Activated T-cell treated with anti-CD3 and anti-CD28 coated beads for 48 hours (primary cell): Measurements from ENCODE around the gene ACAD8.

ENCODE experiments used
- DNase-seq: peaks from one replicate; pipeline ENCODE4 v3.0.0-alpha.2; 2020; ENCODE audit warnings: low read depth

The ACAD8 gene

DNA sequence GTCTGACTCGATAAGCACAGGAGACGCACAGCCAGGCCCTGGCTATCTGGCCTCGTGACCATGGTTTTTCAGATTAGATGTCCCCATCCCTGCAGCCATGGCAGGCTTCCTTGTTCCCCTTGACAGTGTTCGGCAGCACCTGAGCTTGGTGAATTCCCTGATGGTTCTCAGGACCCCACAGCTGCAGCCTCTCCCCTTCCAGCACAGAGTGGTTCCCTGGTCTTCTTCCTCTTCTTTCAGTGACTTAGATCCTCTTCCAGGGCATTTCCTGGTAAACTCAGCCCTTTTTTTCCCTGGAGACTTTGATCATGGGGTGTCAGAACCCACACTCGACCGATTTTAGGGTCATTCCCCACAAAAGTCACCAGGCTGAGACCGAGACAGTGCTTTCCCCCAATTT lies 37.3 kb downstream of the ACAD8 start:
- no peak for DNase-seq

DNA sequence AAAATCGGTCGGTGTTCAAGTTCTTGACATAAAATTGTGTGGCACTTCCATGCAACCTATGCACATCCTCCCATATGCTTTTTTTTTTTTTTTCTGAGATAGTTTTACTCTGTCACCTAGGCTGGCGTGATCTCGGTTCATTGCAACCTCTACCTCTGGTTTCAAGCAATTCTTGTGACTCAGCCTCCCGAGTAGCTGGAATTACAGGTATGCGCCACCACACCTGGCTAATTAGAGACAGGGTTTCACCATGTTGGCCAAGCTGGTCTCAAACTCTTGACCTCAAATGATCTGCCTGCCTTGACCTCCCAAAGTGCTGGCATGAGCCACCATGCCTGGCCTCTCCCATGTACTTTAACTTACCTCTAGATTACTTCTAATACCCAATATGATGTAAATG lies 37.8 kb downstream of the ACAD8 start:
- DNase-seq, result no peak

DNA sequence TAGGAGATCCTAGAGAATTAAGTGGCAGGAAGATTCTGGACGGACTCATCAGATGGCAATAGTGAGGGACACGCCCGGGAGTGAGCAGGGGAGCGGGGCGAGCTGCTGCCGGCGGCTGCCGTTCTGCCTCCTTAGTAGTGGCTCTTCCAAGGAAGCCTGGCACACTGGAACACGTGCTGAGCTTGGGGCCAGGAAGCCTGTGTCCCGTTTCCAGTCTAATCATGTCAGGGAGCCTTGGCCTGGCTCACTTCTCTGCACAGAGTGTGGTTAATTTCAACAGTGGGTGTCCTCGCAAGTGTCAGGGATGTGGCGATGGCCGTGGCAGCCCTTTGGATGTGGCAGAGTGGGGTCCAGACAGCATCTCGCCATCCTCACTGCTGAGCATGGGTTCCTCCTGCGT lies 39.3 kb downstream of the ACAD8 start:
- no peak for DNase-seq

GRCh38 chr11:134293119-134294113 lies 40.0 kb downstream of the ACAD8 start:
- no peak for DNase-seq

GRCh38 chr11:134294664-134295063 lies 41.3 kb downstream of the ACAD8 start:
- DNase-seq, result no peak

DNA sequence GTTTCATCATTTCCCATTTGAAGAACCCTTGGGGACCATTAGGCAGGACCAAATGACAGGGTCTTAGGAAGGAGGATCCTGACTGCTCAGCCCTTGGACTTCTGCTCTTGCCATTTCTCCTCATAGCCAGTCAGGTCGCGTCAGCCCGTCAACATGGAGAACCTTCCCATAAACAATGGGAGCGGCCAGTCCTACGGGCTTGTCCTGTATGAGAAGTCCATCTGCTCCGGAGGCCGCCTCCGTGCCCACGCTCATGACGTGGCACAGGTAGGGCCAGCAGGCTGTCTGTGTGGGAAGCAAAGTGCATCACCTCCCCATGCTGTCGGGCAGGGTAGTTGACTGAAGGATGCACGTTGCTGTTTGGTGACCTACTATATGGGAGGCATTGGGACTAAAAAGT lies 58.9 kb downstream of the ACAD8 start:
- no peak for DNase-seq

DNA sequence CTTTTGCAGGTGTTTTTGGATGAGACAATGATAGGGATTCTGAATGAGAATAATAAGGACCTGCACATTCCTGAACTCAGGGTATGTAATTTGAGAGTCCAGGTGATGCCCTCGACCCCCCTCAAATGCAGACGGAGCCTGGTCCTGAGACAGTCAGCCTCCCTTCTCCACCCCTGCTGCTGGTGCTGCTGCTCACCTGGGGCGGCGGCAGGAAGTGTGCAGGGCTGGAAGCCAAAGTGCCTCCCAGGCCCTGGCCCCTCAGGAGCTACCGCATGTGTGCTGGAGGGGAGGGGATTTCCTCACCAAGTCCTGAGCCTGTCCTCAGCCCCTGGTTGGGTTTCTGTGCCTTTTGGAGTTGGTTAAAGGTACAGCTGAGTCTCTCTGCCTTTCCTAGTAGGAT lies 59.4 kb downstream of the ACAD8 start:
- no peak for DNase-seq

- no peak for DNase-seq
Observed at GRCh38 chr11:134313379-134313778, 60.0 kb downstream of the ACAD8 start.

- DNase-seq, result no peak
Observed at GRCh38 chr11:134313821-134314607, 60.6 kb downstream of the ACAD8 start.
